SK-N-SH treated with all-trans-retinoic acid at 6 μM for 48 hours (cell line): Measurements from ENCODE around the gene IMPACT.

ENCODE experiments used
- ATAC-seq: fragments of 200-7000 bp; cut with Tn5 transposase; 3 replicates; pipeline ENCODE4 v1.9.1; 2020; ENCODE audit warnings: mild to moderate bottlenecking, moderate library complexity
- ARNTL ChIP-seq: fragments of 450-650 bp; formaldehyde crosslinking; IDR thresholded peaks from 2 replicates; pipeline ENCODE4 v1.5.0; 2020; ENCODE audit warnings: low read depth, mild to moderate bottlenecking, moderate library complexity, borderline replicate concordance
- BACH2 ChIP-seq: fragments of 250-450 bp; sonication (Bioruptor Pico); IDR thresholded peaks from 2 replicates; pipeline ENCODE4 v1.9.0; 2021; ENCODE audit warnings: mild to moderate bottlenecking, borderline replicate concordance
- CREB5 ChIP-seq: fragments of 250-450 bp; sonication (Bioruptor Pico); IDR thresholded peaks from 2 replicates; pipeline ENCODE4 v1.5.1; 2020; ENCODE audit warnings: low read depth, mild to moderate bottlenecking, moderate library complexity
- CSDC2 ChIP-seq: fragments of 250-450 bp; sonication (Bioruptor Pico); IDR thresholded peaks from 2 replicates; pipeline ENCODE4 v1.5.0; 2020; ENCODE audit warnings: mild to moderate bottlenecking, moderate library complexity
- CSRNP3 ChIP-seq: fragments of 250-450 bp; sonication (Bioruptor Pico); IDR thresholded peaks from 2 replicates; pipeline ENCODE4 v1.5.1; 2021; ENCODE audit warnings: mild to moderate bottlenecking, moderate library complexity
- ESRRG ChIP-seq: fragments of 250-450 bp; sonication (Bioruptor Pico); IDR thresholded peaks from 2 replicates; pipeline ENCODE4 v1.6.1; 2021; ENCODE audit warnings: mild to moderate bottlenecking
- GLIS3 ChIP-seq: fragments of 250-450 bp; sonication (Bioruptor Pico); IDR thresholded peaks from 2 replicates; pipeline ENCODE4 v1.5.0; 2020; ENCODE audit warnings: mild to moderate bottlenecking, moderate library complexity
- ISL1 ChIP-seq: fragments of 250-450 bp; sonication (Bioruptor Pico); IDR thresholded peaks from 2 replicates; pipeline ENCODE4 v2.1.2; 2022; ENCODE audit warnings: mild to moderate bottlenecking, moderate library complexity
- OSR1 ChIP-seq: fragments of 250-450 bp; sonication (Bioruptor Pico); IDR thresholded peaks from 2 replicates; pipeline ENCODE4 v1.8.0; 2022; ENCODE audit warnings: moderate library complexity, mild to moderate bottlenecking, inconsistent platforms
- PATZ1 ChIP-seq: fragments of 250-450 bp; sonication (Bioruptor Pico); IDR thresholded peaks from 2 replicates; pipeline ENCODE4 v1.8.0; 2020; ENCODE audit warnings: mild to moderate bottlenecking, moderate library complexity, borderline replicate concordance
- POU6F1 ChIP-seq: fragments of 250-450 bp; sonication (Bioruptor Pico); IDR thresholded peaks from 2 replicates; pipeline ENCODE4 v1.8.0; 2021; ENCODE audit warnings: low read depth, mild to moderate bottlenecking, moderate library complexity, borderline replicate concordance
- PPARA ChIP-seq: fragments of 250-450 bp; sonication (Bioruptor Pico); IDR thresholded peaks from 2 replicates; pipeline ENCODE4 v1.5.0; 2020; ENCODE audit warnings: mild to moderate bottlenecking, borderline replicate concordance
- RARB ChIP-seq: fragments of 250-450 bp; sonication (Bioruptor Pico); IDR thresholded peaks from 2 replicates; pipeline ENCODE4 v1.8.0; 2021; ENCODE audit warnings: mild to moderate bottlenecking, moderate library complexity
- SNAI2 ChIP-seq: fragments of 250-450 bp; sonication (Bioruptor Pico); IDR thresholded peaks from 2 replicates; pipeline ENCODE4 v1.5.0; 2020; ENCODE audit warnings: mild to moderate bottlenecking, moderate library complexity
- TOX ChIP-seq: fragments of 250-450 bp; sonication (Bioruptor Pico); IDR thresholded peaks from 2 replicates; pipeline ENCODE4 v1.8.0; 2021; ENCODE audit warnings: mild to moderate bottlenecking, moderate library complexity, borderline replicate concordance
- TSHZ2 ChIP-seq: fragments of 250-450 bp; sonication (Bioruptor Pico); IDR thresholded peaks from 2 replicates; pipeline ENCODE4 v1.5.0; 2020; ENCODE audit warnings: mild to moderate bottlenecking, moderate library complexity
- ZC3H10 ChIP-seq: fragments of 250-450 bp; sonication (Bioruptor Pico); IDR thresholded peaks from 2 replicates; pipeline ENCODE4 v1.5.1; 2021; ENCODE audit warnings: mild to moderate bottlenecking, moderate library complexity
- ZFP3 ChIP-seq: fragments of 250-450 bp; sonication (Bioruptor Pico); IDR thresholded peaks from 2 replicates; pipeline ENCODE4 v1.5.0; 2020; ENCODE audit warnings: mild to moderate bottlenecking, moderate library complexity
- ZFP30 ChIP-seq: fragments of 450-650 bp; formaldehyde crosslinking; IDR thresholded peaks from 2 replicates; pipeline ENCODE4 v1.5.0; 2022; ENCODE audit warnings: mild to moderate bottlenecking, moderate library complexity
- ZNF565 ChIP-seq: fragments of 450-650 bp; formaldehyde crosslinking; conservative IDR thresholded peaks from 2 replicates; pipeline ENCODE4 v1.5.0; 2020; ENCODE audit warnings: low read depth, mild to moderate bottlenecking, moderate library complexity
- ZNF70 ChIP-seq: fragments of 450-650 bp; formaldehyde crosslinking; IDR thresholded peaks from 2 replicates; pipeline ENCODE4 v1.5.0; 2020; ENCODE audit warnings: mild to moderate bottlenecking, moderate library complexity
- ZNF8 ChIP-seq: fragments of 450-650 bp; formaldehyde crosslinking; IDR thresholded peaks from 2 replicates; pipeline ENCODE4 v1.5.0; 2020; ENCODE audit warnings: mild to moderate bottlenecking, moderate library complexity

IMPACT gene

GRCh38 chr18:24428709-24429108 is 2.2 kb downstream of the IMPACT start:
- no peak for ATAC-seq
- TF ChIP-seq OSR1 (CRISPR knock-in tag) (no peak), ISL1 (CRISPR knock-in tag) (no peak), BACH2 (CRISPR knock-in tag) (no peak), TSHZ2 (no peak), PPARA (CRISPR knock-in tag) (no peak), PATZ1 (CRISPR knock-in tag) (no peak), ZC3H10 (CRISPR knock-in tag) (no peak), ZFP3 (CRISPR knock-in tag) (no peak), GLIS3 (CRISPR knock-in tag) (no peak), CREB5 (CRISPR knock-in tag) (no peak), ZNF70 (no peak), POU6F1 (CRISPR knock-in tag) (no peak)
- TF ChIP-seq, all 23 proteins: peak for 0

GRCh38 chr18:24429188-24429587 is 2.7 kb downstream of the IMPACT start:
- TF ChIP-seq ZC3H10 (CRISPR knock-in tag) (no peak), PPARA (CRISPR knock-in tag) (no peak), PATZ1 (CRISPR knock-in tag) (no peak), ZNF70 (no peak), CSDC2 (no peak), SNAI2 (no peak), ZFP3 (CRISPR knock-in tag) (no peak), ARNTL (no peak), RARB (CRISPR knock-in tag) (no peak), ZNF565 (CRISPR knock-in tag) (no peak), CREB5 (CRISPR knock-in tag) (no peak), TOX (CRISPR knock-in tag) (no peak), TSHZ2 (no peak), CSRNP3 (CRISPR knock-in tag) (no peak), ZNF8 (CRISPR knock-in tag) (no peak), POU6F1 (CRISPR knock-in tag) (no peak), GLIS3 (CRISPR knock-in tag) (no peak), ISL1 (CRISPR knock-in tag) (no peak), ZFP30 (CRISPR knock-in tag) (no peak), ESRRG (CRISPR knock-in tag) (no peak)

More at GRCh38 chr18:24429188-24429587, 2.7 kb downstream of the IMPACT start:
- ATAC-seq: no peak
